ENCODE results near the gene PRSS23.
"Not testable (repeated sequence)": the region's sequence is repeated elsewhere in the genome, so short reads cannot be mapped to it uniquely, and the experiment has no call there.

Gene PRSS23

GRCh38 chr11:86814775-86815174 lies 14.4 kb downstream of the PRSS23 start:
- no peak for DNase-seq (ENCODE audit: low read depth)

- DNase-seq (ENCODE audit: low read depth) = no peak
Measured at GRCh38 chr11:86815726-86816125, 15.4 kb downstream of the PRSS23 start.

GRCh38 chr11:86816251-86816726 lies 15.9 kb downstream of the PRSS23 start:
- no peak for DNase-seq (ENCODE audit: low read depth)

GRCh38 chr11:86818462-86819192 lies 18.3 kb downstream of the PRSS23 start:
- no peak for DNase-seq (ENCODE audit: low read depth)

GRCh38 chr11:86824139-86824538 lies 23.8 kb downstream of the PRSS23 start:
- not testable (repeated sequence) for DNase-seq (ENCODE audit: low read depth)

GRCh38 chr11:86834376-86834775 lies 34.0 kb downstream of the PRSS23 start:
- DNase-seq (ENCODE audit: low read depth) = not testable (repeated sequence)

GRCh38 chr11:86844762-86845508 lies 44.6 kb downstream of the PRSS23 start:
- DNase-seq (ENCODE audit: low read depth) = not testable (repeated sequence)

GRCh38 chr11:86848132-86848531 lies 47.8 kb downstream of the PRSS23 start:
- DNase-seq (ENCODE audit: low read depth) = no peak

GRCh38 chr11:86849679-86850078 lies 49.3 kb downstream of the PRSS23 start:
- no peak for DNase-seq (ENCODE audit: low read depth)

Data from T-helper 22 cell (primary cell).